ENCODE results near the gene BCR.

Gene BCR

DNA sequence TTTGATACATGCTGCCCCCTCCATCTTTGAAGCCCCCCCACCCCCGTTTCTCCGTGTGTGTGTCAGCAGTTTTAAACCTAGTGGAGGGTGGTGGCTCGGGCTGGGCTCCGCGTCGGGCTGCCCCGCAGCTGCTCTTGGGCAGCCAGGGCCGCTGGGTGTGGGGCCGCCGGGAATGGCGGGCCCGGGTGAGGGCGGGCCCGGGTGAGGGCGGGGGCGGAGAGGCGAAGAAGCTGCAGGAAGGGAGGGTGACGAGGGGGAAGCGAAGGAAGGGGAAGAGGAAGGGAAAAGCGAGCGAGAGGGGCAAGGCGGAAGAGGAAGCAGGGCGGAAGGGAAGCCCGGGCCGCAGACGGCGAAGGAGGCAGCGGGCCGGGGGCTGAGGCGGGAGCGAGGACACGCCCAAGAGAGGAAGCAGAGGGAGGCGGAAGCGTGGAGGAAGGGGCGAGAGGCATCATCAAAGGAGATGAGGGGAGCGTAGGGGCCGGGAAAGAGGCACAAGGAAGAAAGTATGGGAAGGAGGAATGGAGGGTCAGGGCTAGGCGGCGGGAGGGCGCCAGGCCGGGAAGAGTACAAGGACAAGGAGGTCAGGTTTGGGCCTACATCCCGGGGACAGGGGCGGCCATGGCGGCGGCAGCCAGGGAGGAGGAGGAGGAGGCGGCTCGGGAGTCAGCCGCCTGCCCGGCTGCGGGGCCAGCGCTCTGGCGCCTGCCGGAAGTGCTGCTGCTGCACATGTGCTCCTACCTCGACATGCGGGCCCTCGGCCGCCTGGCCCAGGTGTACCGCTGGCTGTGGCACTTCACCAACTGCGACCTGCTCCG lies 82.4 kb downstream of the BCR start:
- Mint-ChIP-seq H3K4me1 (ENCODE audit: low read depth) (no peaks in the 10 kb centered on the region), H3K27ac (no peak overlapping the region), H3K27me3 (no peaks in the 10 kb centered on the region), H3K4me3 (no peak overlapping the region), H3K36me3 (peaks cover 2% of the 10 kb centered on the region), H3K9me3 (ENCODE audit: low read depth) (no peaks in the 10 kb centered on the region)

DNA sequence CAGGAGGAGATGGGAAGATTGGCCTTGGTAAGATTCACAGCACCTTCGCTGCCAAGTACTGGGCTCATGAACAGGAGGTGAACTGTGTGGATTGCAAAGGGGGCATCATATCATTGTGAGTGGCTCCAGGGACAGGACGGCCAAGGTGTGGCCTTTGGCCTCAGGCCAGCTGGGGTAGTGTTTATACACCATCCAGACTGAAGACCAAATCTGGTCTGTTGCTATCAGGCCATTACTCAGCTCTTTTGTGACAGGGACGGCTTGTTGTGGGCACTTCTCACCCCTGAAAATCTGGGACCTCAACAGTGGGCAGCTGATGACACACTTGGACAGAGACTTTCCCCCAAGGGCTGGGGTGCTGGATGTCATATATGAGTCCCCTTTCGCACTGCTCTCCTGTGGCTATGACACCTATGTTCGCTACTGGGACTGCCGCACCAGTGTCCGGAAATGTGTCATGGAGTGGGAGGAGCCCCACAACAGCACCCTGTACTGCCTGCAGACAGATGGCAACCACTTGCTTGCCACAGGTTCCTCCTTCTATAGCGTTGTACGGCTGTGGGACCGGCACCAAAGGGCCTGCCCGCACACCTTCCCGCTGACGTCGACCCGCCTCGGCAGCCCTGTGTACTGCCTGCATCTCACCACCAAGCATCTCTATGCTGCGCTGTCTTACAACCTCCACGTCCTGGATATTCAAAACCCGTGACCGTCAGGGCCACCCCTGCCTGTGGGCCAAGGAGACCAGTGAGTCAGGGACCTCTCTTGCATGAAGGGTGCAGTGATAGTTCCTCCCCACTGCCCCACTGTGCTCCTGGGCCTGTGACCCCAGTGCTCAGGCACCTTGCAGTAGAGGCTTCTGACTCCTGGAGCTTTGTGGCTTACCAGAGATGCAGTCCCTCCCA lies 83.6 kb downstream of the BCR start:
- Mint-ChIP-seq H3K36me3 (peaks cover 2% of the 10 kb centered on the region), H3K4me1 (ENCODE audit: low read depth) (no peaks in the 10 kb centered on the region), H3K4me3 (no peak overlapping the region), H3K27me3 (no peaks in the 10 kb centered on the region), H3K27ac (peak overlapping the region; percentile 64), H3K9me3 (ENCODE audit: low read depth) (no peaks in the 10 kb centered on the region)

DNA sequence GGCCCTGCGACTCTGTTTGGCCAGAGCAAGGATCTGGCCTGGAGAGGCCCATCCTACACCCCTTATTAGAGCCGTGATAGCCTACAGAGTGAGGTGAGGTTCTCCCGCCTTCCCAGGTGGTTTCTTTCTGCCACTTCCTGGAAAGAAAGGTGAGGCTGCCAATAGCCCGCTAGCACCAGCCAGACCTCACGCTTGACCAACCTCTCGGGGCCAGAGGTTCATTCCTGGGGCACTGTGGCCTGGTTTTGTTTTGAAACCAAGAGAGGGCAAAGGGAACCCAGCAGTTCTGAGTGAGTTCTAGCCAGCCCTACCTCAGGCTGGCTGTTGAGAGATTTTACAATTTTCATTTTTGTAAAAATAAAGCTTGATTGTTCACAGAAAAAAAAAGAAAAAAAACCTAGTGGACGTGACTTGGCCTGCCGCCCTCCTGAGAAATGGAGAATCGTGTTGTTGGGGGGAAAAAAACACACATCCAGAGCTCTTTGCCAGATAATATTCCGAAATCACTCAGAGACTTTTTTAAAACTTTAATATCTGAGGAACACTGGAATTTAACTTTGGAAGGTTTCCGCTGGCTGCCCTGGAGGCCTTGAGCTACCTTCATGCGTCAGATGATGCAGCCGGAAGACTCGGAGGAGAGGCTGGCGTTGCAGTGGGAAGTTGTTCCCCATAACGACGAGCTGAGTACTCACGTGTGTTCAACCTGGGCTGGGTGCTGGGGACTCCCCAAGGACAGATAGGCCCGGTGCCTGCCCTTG lies 84.5 kb downstream of the BCR start:
- no peaks in the 10 kb centered on the region for H3K9me3 Mint-ChIP-seq (ENCODE audit: low read depth)
- no peaks in the 10 kb centered on the region for H3K27me3 Mint-ChIP-seq
- no peak overlapping the region for H3K4me3 Mint-ChIP-seq
- no peaks in the 10 kb centered on the region for H3K4me1 Mint-ChIP-seq (ENCODE audit: low read depth)
- H3K27ac Mint-ChIP-seq, result no peak overlapping the region
- peaks cover 2% of the 10 kb centered on the region for H3K36me3 Mint-ChIP-seq

DNA sequence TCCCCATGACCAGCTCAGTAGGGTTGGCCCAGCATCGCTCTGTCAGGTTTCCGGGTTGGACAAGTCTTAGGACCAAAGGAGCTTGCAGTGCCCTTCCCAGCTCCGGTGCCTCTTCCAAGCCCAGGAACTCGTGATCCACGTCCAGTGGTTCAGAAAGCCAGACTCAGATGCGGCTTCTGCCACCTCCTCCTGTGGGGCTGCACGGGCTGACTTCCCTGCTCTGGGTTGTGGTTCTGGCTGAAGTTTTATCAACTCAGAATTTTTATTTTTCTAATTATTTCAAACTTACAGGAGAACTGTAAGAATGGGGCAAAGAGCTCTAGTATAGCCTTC lies 85.0 kb downstream of the BCR start:
- H3K27ac Mint-ChIP-seq, result no peak overlapping the region
- H3K4me1 Mint-ChIP-seq (ENCODE audit: low read depth), result no peaks in the 10 kb centered on the region
- H3K36me3 Mint-ChIP-seq, result peaks cover 2% of the 10 kb centered on the region
- H3K4me3 Mint-ChIP-seq, result no peak overlapping the region
- no peaks in the 10 kb centered on the region for H3K9me3 Mint-ChIP-seq (ENCODE audit: low read depth)
- H3K27me3 Mint-ChIP-seq, result no peaks in the 10 kb centered on the region

DNA sequence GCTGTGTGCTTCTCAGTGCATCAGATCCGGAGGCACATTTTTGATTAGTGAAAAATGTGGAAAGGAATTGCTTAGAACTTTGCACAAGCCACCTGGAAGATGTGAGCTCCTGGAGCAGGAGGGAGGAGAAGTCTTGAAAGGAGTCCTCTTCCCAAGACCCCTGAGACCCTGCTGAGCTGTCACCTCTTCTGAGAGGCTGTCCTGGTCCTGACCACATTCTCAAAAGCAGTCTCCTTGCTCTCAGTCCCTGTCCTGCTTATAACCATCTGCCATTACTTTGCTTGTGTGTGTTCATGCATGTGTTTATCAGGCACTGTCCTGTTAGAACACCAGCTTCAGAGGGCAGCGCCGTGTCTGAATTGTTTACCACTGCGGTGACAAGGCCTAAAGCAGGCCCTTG lies 86.5 kb downstream of the BCR start:
- H3K27ac Mint-ChIP-seq, result no peak overlapping the region
- H3K9me3 Mint-ChIP-seq (ENCODE audit: low read depth), result no peaks in the 10 kb centered on the region
- H3K4me3 Mint-ChIP-seq, result no peak overlapping the region
- no peaks in the 10 kb centered on the region for H3K27me3 Mint-ChIP-seq
- peaks cover 2% of the 10 kb centered on the region for H3K36me3 Mint-ChIP-seq
- H3K4me1 Mint-ChIP-seq (ENCODE audit: low read depth), result no peaks in the 10 kb centered on the region

DNA sequence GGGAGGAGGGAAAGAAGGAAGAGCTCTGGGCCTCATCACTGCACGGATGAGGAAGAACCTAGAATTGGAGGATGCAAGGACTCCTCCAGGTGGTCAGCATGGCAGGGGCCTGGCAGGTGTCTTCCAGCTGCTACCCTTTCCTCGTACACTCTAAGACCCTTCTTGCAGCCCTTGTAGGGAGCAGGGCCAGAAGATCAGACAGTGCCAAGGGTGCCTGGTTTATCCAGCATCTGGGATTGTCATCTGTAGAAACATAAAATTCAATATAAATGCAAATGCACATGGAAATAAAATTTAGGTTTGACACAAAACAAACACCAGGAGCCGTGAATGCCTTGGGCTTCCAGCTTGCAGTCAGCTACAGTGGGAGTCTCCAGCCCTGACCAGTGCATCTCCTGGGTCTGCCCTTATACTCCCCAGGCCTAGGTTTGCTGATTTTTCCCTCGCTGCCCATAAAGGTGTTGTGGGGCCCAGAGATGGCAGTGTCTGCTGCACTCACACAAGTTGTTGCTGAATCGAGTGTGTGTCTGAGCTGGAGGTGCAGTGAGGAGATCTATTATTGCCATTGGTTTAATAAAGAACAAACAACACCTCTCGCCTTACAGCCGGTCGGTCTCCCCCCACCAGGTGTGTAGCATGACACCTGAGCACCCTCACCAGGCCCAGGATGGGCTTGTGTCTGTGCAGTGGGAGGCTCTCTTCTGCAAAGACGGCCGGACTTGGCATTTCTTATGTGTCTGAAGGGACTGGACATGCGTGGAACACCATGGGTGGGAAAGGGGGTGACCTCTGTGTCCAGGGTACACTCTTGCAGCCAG lies 87.1 kb downstream of the BCR start:
- no peaks in the 10 kb centered on the region for H3K4me1 Mint-ChIP-seq (ENCODE audit: low read depth)
- H3K9me3 Mint-ChIP-seq (ENCODE audit: low read depth), result no peaks in the 10 kb centered on the region
- H3K4me3 Mint-ChIP-seq, result no peak overlapping the region
- peaks cover 2% of the 10 kb centered on the region for H3K36me3 Mint-ChIP-seq
- H3K27me3 Mint-ChIP-seq, result no peaks in the 10 kb centered on the region
- no peak overlapping the region for H3K27ac Mint-ChIP-seq

DNA sequence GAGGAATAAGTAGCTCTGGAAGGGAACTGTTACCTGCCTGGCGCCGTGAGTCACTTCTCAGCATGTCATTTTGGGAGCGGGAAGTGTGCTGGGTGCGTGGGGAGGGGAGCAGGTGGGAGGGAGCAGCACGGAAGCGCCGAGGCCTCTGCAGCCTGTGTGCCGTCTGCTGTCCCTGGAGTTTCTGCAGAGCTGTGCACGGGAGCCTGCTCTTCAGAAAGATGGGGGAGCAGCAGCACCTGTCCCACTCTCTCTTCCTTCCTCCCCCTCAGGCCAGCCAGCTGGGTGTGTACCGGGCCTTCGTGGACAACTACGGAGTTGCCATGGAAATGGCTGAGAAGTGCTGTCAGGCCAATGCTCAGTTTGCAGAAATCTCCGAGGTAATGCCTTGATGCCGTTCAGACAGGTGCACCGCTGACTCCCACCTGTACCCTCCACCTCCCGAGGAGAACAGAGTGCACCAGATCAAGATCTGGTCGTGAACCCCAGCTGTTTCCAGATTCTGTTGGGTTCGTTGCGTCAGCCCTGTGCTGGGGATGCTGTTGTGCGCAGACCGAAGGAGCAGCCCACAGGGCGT lies 87.9 kb downstream of the BCR start:
- H3K4me1 Mint-ChIP-seq (ENCODE audit: low read depth), result no peaks in the 10 kb centered on the region
- no peak overlapping the region for H3K4me3 Mint-ChIP-seq
- H3K36me3 Mint-ChIP-seq, result peaks cover 2% of the 10 kb centered on the region
- H3K27ac Mint-ChIP-seq, result no peak overlapping the region
- H3K27me3 Mint-ChIP-seq, result no peaks in the 10 kb centered on the region
- H3K9me3 Mint-ChIP-seq (ENCODE audit: low read depth), result no peaks in the 10 kb centered on the region

DNA sequence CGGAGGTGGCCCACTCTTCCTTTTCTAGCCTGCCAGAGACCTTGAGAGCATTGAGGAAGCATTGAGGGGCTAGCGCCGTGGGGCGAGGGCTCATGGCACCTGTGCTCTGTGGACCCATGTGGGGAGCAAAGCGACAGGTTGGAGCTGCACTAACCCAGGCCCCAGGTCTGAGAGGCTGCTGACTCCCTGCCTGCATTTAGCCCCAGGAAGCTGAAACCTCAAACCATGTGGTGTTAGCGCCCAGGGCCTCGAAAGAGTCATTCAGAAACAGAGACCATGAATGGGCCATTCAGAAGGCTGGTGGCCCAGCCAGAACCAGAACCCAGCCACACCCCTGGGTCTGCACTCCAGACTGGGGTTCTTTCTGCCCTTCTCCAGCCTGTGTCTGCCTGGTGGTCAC lies 88.6 kb downstream of the BCR start:
- H3K9me3 Mint-ChIP-seq (ENCODE audit: low read depth), result no peaks in the 10 kb centered on the region
- H3K27ac Mint-ChIP-seq, result no peak overlapping the region
- H3K27me3 Mint-ChIP-seq, result no peaks in the 10 kb centered on the region
- H3K4me1 Mint-ChIP-seq (ENCODE audit: low read depth), result no peaks in the 10 kb centered on the region
- no peak overlapping the region for H3K4me3 Mint-ChIP-seq
- no peaks in the 10 kb centered on the region for H3K36me3 Mint-ChIP-seq

DNA sequence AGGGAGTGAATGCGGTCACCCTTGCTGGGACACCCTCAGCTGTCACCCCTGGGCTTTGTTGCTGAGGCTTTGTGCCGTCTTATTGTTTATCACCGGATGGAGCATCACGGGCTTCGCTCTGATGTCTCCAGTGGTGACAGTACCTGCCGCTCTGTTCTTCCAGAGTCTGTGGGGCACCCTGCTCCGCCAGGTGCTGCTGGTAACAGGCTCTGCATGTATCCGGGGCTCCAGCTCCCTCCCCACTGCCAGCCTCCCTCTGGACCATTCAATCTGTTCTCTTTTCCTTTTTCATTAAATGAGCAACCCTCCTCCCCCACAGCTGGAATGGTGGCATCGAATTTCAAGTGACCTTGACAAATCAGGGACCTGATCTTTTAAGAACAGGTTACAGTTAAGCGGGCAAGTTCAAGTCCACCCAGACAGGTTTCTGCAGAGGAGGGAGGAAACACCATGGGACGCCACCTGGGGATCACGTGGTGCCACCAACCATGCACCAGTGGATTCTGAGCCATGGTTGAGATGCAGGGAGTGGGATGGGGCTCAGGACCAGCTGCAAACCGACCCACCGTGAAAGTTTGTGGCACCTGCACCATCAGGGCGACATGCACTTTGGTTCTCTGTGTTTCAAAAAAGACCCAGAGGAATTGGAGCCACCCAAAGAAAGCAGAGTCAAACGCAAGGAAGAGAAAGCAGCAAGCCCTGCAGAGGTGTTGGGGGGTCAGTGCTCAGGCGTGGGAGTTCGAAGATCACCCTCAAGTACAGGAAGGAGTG lies 89.3 kb downstream of the BCR start:
- no peaks in the 10 kb centered on the region for H3K36me3 Mint-ChIP-seq
- H3K27ac Mint-ChIP-seq, result no peak overlapping the region
- no peaks in the 10 kb centered on the region for H3K9me3 Mint-ChIP-seq (ENCODE audit: low read depth)
- H3K4me3 Mint-ChIP-seq, result no peak overlapping the region
- H3K27me3 Mint-ChIP-seq, result no peaks in the 10 kb centered on the region
- no peaks in the 10 kb centered on the region for H3K4me1 Mint-ChIP-seq (ENCODE audit: low read depth)

DNA sequence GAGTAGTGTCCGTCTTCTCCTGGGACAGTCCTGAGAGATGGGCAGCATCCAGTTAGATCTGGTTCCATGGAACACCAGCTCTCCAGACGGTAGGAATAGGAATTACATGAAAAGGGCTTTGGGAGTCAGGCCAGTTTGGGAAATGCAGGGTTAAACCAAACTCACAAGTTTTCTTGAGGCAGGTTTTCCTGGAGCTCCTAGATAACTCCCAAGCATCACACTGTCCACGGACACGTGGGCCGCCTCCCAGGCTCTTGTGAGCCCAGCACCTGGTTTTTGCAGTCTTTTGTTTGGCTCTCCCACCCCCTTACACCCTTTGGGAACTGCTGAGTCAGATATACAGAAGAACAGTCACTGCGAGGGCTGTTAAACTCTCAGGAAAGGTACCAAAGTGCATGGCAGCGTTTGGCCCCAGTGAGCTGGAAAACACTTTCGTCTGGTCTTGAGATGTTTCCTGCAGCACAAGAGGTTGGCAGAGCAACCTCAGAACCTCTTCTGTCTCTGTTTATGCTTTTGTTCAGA lies 90.0 kb downstream of the BCR start:
- no peak overlapping the region for H3K27ac Mint-ChIP-seq
- no peaks in the 10 kb centered on the region for H3K4me1 Mint-ChIP-seq (ENCODE audit: low read depth)
- no peaks in the 10 kb centered on the region for H3K9me3 Mint-ChIP-seq (ENCODE audit: low read depth)
- no peak overlapping the region for H3K4me3 Mint-ChIP-seq
- no peaks in the 10 kb centered on the region for H3K27me3 Mint-ChIP-seq
- no peaks in the 10 kb centered on the region for H3K36me3 Mint-ChIP-seq

DNA sequence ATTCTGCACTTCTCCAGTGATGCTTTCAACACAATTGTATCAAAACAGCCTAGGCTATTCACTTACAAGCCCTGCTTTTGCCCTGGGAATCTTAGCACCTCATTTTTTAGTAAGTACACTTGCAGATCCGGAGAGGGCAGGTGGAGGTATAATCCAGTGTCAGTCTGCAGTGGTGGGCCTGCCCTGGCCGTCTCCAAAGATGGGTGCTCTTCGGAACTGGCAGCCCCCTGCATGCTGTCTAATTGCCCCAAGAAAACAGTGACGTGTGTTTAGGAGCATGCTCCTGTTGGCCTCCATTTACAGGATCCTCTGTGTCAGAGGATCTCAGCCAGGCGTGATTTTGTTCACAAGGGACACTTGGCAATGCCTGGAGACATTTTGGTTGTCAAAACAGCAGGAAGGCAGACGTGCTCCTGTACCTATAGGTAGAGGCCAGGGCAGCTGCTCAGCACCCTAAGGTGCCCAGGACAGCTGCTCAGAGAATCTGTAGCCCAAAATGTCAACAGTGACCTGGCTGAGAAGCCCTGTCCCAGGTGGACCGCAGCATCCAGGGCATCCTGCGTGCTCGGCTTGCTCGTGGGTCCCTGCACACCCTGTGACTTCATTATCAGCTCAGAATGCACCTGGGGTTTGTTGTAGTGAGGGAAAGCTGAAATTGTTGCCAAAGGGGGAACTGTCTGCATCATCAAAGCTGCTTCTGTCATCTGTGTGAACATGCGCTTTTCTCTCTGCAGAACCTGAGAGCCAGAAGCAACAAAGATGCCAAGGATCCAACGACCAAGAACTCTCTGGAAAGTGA lies 90.7 kb downstream of the BCR start:
- H3K4me1 Mint-ChIP-seq (ENCODE audit: low read depth), result no peaks in the 10 kb centered on the region
- no peaks in the 10 kb centered on the region for H3K9me3 Mint-ChIP-seq (ENCODE audit: low read depth)
- no peak overlapping the region for H3K27ac Mint-ChIP-seq
- no peaks in the 10 kb centered on the region for H3K36me3 Mint-ChIP-seq
- H3K27me3 Mint-ChIP-seq, result no peaks in the 10 kb centered on the region
- no peak overlapping the region for H3K4me3 Mint-ChIP-seq

DNA sequence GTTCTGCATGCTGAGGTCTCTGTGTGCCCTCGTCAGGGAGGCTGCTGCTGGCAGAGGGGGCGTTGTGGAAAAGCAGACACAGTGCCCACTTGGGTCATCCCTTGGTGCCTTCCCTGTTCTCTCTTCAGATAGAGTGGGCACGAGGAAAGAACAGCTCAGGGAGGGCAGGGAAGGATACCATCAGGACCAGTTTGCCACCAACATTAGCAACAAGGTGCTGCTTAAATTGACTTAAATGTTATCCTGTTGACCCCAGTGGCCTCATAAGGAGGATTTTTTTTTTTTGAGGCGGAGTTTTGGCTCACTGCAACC lies 91.2 kb downstream of the BCR start:
- Mint-ChIP-seq H3K4me1 (ENCODE audit: low read depth) (no peaks in the 10 kb centered on the region), H3K9me3 (ENCODE audit: low read depth) (no peaks in the 10 kb centered on the region), H3K27me3 (no peaks in the 10 kb centered on the region), H3K4me3 (no peak overlapping the region), H3K36me3 (no peaks in the 10 kb centered on the region), H3K27ac (no peak overlapping the region)

DNA sequence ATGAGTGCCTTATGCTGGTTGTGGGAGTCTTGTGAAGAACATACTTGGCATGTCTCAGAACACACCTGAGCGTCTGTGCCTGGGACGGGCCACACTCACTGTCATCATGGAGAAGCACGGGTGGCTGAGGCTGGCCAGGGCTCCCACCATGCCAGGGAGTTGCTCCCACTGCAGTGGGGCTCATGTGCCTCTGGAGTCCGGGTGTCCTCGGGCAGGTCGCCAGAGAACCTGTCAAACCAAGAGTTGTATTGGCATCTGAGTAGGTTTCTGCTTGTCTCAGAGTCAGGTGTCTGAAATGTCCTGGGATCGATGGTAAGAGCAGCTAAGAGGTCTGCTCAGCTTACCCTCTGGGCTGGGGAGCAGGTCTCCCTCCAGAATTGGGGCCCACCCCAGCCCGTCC lies 92.1 kb downstream of the BCR start:
- H3K27me3 Mint-ChIP-seq, result no peaks in the 10 kb centered on the region
- no peaks in the 10 kb centered on the region for H3K4me1 Mint-ChIP-seq (ENCODE audit: low read depth)
- H3K4me3 Mint-ChIP-seq, result no peak overlapping the region
- no peak overlapping the region for H3K27ac Mint-ChIP-seq
- H3K9me3 Mint-ChIP-seq (ENCODE audit: low read depth), result no peaks in the 10 kb centered on the region
- no peaks in the 10 kb centered on the region for H3K36me3 Mint-ChIP-seq
